NCI-H82 (cell line): ENCODE data around the gene PLOD1.
"Not testable (repeated sequence)": the region's sequence is repeated elsewhere in the genome, so short reads cannot be mapped to it uniquely, and the experiment has no call there.

Experiments
- DNase-seq: peaks from one replicate; lab custom pipeline; 2025; lab: John Stamatoyannopoulos, UW

Gene PLOD1

DNA sequence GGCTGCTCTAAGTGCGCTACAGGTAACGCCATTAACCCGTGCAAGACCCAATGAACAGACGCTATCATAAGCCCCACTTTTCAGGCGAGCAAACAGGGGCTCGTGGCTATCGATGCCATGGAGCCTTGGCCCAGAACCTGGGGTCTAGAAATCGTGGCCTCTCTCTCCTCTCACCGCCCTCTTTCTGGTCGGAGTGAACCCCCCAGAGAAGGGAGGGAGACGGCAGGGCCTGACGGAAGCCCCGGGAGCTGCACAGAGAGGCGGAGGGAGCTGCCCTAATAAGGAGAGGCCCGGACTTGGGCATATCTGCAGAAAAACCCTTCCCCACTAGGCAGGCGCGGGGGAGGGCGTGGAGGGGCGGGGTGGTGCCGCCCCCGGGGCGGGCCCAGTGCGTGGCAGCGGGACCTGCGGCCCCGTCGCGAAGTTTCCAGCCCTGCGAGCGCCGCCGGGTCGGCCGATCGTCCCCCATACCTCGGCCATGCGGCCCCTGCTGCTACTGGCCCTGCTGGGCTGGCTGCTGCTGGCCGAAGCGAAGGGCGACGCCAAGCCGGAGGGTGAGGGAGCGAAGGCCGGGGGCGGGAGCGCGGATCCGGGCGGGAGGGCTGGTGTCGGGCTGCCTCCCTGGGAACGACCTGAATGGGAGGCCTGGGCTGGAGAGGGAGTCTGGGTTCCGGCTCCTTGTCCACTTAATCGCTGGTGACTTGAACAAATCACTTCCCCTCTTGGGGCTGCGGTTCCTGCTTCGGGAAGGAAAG, at the start of gene PLOD1:
TSS of gene PLOD1 (plus strand) at position 416 of the 755 bp plus-strand sequence. CDS start at position 479, 63 bp downstream.
- peak; percentile 85 for DNase-seq

DNA sequence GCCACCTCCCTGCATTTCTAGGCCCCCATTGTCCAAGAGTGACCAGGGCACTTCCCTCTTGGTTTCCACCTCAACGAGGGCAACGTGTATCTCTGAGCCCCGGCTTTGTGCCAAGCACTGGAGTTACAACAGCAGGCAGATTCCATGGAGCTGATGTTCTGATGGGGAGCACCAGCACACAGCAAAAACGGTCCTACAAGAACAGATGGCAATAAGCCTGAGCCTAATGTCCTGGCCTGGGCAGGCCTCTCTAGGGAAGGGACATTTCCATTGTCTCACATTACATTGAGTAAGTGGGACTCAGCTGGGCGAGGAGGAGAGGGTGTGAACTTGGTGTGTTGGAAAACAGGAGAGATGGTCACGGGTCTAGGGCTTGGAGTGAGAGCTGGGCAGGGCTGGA, 48.6 kb upstream of the PLOD1 start:
- DNase-seq, result peak; percentile 74

DNA sequence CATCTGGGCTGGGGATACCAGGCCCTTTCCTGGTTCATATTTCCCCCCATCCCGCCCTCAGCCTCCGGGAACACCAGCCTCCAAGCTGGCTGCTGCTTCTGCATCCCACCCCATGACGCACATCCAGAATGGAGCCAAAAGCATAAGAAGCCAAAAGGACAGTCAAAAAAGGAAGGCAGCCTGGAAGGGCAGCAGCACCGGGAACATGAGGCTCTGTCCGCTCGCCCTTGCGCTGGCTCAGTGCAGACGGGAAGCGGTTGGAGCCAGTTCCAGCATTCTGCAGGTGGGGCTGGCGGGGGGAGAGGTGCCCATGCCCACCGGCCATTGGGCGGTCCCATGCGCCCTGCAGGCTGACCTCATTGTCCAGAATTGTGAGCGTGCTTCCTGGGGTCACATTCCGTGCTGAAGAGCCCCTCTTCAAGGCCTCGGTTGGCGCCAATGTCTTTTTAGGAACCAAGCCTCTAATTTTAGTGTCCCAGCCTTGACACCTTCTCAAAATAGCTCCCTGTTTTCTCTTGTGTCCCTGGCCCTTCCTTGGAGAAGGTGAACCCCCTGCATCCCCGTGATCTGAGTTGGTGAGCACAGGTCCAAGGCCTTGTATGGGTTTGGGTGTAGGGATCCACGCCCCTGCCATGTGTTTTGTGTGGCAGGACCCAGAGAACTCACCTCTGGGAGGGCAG, 47.4 kb upstream of the PLOD1 start:
- DNase-seq, result no peak

DNA sequence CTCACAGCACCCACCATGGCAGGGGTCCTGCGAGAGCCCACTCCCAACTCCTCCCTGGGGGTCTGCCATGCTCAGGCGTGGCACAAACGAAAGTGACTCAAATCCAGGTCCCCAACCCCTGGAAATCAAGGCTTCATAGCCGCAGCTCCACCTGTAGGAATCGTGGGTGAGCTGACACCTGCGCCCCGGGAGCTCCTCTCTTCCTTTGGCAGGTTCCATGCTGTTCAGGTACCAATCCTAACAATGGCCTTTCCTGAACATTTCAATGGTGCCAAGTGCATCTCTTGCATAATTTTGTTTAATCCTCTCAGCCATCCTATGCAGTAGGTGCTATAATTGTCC, 46.9 kb upstream of the PLOD1 start:
- DNase-seq, result no peak

DNA sequence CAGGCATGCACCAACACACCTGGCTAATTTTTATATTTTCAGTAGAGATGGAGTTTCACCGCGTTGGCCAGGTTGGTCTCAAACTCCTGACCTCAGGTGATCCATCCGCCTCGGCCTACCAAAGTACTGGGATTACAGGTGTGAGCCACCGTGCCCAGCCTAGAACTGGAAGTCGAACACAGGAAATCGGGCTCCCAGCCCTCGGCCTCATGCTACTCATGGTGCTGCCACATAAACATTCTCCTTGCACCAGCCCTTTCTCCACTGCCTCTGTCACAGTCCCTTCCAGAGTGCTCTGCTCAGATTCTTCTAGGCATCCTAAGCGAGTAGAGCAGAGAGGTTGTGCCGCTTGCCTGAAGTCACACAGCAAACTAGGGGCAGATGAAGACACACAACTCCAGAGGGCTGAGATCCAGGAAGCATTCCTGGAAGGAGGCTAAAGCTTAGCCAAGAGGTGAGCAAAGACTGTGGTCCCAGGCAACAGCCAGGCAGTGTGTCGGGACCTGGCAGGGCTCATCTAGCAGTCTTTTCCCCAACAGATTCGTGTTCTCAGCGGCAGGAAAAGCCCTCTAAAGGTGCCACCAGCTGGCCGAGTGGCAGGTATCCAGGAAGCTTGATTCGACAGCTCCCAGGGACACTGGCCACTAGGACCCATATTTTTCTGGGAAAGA, 46.2 kb upstream of the PLOD1 start:
- DNase-seq, result no peak

DNA sequence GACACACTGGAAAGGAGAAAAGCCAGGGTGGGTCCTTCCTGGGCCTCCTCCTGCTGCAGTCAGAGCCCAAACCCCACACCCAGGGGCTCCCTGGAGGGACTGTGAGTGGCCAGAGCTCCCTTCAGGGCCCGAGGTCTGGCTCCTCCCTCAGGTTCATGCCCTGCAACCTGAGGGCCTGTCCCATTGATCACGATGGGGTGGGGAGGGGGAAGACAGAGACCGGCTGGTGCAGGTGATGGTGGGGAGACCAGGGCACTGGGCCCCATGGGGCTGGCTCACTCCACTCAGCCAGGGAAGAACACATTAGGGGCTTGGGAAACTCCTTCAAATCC, 45.7 kb upstream of the PLOD1 start:
- no peak for DNase-seq

DNA sequence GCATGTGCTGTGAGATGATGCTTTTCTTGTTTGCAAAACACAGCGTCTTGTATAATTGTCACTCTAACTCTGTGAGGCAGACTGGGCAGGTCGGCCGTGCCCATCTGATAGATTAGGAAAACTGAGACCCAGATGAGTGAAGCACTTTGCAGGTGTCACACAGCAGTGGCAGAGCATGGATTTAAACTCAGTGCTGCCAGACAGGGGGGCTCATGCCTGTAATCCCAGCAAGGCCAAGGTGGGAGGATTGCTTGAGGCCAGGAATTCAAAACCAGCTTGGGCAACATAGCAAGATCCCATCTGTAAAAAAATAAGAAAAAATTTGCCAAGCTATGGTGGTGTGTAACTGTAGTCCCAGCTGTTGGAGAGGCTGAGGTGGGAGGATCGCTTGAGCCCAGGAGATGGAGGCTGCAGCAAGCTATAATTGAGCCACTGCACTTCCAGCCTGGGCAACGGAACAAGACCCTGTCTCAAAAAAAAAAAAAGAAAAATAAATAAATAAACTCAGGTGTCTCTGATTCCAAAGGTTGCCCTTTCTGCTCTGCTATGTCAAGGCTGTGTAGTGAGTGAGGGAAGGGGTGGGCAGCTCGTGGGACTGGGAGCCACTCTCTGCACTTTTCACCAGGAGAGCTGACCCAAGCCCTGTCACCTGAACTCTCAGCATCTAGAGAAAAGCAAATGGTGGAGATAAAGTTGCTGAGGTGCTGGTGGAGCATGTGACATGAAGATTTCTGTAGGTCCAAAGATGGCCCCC, 42.9 kb upstream of the PLOD1 start:
- no peak for DNase-seq

DNA sequence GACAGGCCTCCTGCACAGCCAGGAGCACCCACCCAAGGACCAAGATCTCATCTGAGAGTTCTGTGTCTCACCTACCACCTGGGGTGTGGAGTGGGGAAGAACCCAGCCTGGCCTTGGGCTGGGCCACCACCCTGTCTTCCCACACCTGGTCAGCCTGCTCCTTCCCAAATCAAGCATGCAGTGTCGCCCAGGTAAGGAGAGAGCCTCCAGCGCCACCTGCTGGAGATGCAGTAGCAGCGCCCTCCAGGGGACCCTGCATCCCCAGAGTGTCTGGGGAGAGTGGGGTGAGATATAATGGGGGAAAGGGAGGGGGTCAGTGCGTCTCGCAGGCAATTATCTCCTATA, 40.6 kb upstream of the PLOD1 start:
- DNase-seq, result peak; percentile 88

DNA sequence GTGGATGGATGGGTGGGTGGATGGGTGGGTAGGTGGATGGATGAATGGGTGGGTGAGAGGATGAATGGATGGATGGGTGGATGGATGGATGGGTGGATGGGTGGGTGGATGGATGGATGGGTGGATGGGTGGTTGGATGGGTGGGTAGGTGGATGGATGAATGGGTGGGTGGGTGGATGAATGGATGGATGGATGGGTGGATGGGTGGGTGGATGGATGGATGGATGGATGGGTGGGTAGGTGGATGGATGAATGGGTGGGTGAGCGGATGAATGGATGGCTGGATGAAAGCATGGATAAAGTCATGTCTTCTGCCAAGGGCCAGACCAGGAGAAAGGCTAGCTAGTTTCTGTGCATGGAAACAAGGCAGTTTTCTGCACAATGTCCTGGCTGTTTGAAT, 40.0 kb upstream of the PLOD1 start:
- DNase-seq, result not testable (repeated sequence)

DNA sequence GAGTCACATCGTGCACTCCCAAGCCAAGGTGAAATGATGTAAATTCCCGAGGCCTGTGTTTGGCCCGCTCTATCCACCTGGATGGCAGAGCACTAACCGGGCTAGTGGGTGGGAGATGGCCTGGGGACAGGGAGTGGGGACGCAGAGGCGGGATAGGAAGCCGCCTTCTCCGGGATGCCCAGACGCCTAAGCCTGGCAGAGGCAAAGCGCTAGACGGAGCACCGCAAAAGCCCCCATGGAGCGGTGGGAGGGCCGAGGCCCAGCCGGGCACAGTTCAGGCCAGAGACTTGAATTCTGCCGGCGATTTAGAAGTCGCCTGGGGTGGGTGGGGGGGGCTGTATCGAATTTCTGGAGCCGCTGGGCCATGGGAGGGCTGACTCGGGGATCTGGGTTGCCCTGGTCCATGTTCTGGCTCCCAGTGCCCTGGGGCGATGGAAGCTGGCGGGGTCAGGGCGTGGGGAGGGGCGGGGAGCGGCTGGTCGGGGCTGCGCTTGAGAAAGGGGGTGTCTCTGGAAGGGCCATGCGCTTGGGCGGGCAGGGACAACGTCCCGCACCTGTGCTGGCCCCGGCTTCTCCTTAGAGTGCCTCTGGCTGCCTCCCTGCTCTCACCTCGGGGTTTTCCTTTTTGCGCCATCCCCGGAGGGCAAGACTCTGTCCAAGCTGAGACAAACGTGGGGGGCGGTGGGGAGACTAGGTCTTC, 36.3 kb upstream of the PLOD1 start:
- DNase-seq, result no peak

DNA sequence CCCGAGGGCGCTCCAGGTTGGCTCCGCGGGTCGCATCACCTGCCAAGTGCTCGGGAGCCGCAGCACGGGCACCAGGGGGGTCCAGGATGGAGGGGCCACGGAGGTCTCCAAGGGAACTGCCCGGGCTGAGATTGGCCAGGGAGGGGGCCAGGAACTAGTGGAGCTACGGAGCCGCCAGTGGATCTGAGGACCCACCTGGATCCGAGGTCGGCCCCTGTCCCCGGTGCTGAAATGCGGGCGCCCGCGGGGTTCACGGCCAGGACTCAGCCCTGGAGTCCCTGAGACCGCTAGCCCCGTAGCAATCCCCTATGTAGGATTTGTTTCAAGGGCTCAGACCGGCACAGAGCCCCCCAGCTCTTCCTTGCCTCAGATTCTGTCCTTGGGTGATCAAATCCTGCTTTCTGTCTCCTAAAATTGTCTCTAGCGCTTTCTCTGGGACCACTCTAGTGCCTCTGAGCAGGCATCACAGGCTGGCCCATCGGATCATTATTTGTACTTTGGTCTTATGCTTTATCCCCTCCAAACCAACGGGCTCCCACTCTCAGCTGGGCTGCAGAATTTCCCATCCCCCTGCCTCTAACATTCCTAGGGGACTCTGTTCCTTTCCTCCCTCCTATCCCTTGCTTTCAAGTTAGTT, 35.6 kb upstream of the PLOD1 start:
- no peak for DNase-seq

DNA sequence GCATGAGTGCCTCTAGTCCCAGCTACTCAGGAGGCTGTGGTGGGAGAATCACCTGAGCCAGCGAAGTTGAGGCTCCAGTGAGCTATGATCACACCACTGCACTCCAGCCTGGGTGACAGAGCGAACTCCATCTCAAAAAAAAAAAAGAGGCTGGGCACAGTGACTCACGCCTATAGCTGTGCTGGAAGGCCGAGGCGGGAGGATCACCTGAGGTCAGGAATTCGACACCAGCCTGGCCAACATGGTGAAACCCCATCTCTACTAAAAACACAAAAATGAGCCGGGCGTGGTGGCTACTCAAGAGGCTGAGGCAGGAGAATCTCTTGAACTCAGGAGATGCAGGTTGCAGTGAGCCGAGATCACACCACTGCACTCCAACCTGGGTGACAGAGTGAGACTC, 33.1 kb upstream of the PLOD1 start:
- DNase-seq, result not testable (repeated sequence)

DNA sequence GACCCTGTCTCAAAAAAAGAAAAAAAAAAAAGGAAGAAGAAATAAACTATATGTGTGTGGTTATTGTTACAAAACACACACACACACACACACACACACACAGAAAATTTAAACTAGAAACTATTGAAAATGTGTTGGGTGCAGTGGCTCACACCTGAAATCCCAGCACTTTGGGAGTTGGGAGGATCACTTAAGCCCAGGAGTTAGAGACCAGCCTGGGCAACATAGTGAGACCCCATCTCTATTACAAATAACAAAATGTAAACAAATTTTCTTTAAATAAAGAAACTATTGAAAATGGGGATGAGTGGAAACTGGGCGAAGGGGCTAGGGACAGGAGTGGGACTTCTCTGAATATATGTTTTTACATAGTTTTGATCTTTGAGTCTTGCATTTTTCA, 31.3 kb upstream of the PLOD1 start:
- DNase-seq, result no peak

DNA sequence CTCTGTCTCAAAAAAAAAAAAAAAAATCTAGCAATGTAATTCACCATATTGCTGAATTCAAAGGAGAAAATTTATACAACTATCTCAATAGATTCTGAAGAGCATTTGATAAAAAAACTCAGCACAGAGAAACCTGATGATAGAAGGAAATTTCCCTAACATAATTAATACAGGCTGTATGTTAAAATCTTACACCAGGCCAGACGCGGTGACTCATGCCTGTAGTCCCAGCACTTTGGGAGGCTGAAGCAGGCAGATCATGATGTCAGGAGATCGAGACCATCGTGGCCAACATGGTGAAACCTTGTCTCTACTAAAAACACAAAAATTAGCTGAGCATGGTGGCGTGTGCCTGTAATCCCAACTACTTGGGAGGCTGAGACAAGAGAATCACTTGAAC, 30.4 kb upstream of the PLOD1 start:
- DNase-seq, result not testable (repeated sequence)

DNA sequence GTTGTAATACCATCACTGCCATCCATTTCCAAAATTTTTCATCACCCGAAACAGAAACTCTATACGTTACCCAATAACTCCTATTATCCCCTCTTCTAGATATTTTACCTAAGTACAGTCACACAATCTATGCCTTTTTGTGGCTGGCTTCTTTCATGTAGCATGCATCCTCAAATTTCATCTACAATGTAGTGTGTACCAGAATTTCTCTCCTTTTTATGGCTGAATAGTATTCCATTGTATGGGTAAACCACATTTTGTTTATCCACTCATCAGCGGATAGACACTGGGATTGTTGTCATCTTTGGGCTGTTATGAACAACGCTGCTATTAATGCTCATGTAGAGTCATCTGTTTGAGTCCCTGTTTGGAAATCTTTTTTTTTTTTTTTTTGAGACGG, 29.5 kb upstream of the PLOD1 start:
- no peak for DNase-seq

DNA sequence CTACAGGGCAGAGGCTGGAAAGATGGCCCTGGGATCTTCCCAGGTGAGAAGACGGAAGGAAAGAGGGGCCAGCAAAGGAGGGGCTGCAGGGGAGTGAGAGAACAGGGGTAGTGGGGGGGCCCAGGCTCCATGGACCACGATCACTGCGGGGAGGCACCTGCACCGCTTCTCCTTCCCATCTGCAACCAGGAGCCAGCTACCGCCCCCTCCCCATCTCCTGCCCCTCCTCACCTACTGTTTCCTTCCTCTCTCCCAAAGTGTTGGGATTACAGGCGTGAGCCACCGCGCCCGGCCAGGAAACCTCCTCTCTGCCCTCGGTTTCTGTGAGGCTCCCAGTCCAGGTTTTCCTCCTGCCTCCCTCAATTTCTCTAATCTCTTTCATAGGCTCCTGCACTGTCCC, 27.6 kb upstream of the PLOD1 start:
- no peak for DNase-seq

DNA sequence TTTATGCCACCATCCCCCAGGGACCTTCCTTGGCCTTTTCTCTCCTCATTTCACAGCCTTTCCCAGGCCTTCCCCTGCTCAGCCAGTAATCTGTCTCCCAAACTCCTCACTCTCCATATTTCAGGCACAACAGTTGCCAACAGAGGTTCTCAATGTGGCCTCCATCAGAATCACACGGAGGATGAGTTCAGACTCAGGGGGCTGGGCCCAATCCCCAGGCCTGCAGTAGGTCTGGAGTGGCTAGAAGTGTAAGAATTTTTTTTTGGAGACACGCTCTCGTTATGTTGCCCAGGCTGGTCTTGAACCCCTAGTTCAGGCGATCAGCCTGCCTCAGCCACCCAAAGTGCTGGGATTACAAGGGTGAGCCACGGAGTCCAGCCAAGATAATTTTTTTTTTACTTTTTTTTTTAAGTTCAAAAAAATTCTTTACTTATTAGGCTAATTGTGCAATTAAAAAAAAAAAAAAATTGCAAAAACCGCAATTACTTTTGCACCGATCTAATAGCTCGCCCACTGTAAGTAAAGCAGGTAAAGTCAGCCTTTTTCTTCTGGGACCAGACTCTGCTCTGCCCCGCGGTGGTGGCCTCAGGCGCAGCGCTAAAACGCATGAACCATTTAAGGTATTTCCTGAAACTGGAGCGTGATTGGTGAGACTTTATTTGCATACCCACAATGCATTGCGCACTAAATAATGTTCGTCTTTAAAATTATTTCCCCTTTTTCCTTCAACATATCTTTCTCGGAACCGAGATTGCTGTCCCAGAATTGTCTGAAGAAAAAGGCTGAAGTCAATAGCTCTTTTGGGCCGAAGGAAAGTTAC, 27.0 kb upstream of the PLOD1 start:
- peak; percentile 98 for DNase-seq

DNA sequence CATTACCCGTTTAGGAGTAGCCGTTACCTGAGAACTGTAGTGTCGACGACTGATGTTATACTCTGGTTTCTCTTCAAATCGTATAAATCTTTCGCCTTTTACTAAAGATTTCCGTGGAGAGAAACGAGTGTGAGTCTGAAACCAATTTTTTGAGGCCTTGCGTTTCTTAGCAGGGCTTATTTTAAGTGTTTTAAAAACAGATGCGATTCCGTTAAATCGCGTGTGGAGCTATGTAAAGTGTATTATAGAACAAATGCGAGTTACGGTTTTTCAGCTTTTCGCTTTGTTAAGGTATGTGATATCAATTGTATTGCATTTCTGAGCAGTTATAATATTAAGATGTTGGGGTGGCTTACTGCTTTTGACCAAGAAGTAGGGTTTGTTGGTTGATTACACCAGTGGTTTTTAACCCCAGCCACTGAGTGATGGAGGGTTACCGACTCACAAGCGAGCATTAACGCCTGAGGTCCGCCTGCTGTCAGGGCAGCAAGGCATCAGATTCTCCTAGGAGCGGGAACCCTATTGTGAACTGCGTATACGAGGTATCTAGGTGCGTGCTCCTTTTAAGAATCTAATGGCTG, 26.3 kb upstream of the PLOD1 start:
- peak; percentile 100 for DNase-seq

DNA sequence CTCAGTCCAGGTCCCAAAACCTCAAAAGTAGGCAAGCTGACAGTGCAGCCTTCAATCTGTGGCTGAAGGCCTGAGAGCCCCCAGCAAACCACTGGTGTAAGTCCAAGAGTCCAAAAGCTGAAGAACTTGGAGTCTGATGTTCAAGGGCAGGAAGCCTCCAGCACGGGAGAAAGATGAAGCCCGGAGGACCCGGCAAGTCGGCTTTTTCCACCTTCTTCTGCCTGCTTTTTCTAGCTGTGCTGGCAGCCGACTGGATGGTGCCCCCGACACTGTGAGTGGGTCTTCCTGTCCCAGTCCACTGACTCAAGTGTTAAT, 23.6 kb upstream of the PLOD1 start:
- not testable (repeated sequence) for DNase-seq

DNA sequence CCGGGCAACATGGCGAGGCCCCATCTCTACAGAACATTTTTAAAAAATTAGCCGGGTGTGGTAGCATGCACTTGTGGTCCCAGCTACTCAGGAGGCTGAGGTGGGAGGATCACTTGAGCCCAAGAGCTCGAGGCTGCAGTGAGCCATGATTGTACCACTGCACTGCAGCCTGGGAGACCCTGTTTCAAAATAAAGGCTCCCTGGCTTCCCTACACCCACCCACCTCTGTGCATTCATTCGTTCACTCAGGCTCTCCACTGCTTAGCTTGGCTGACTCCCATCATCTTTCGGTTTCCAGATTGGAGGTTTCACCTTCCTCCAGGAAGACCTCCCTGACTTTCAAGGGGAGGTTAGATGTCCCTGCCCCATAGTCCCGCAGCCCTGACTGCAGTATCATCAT, 22.5 kb upstream of the PLOD1 start:
- DNase-seq, result no peak
